Parathyroid adenoma (tissue), 2 donors: ENCODE results near the gene ZDHHC24.
A peak's percentile ranks its signal among the peaks of the same experiment; 100 is the strongest.

Experiments
- H2AFZ ChIP-seq: fragments of 300-600 bp; sonication (generic); one replicate; pipeline ENCODE4 v1.7.0; 2017; ENCODE audit warnings: antibody characterized with exemption, mild to moderate bottlenecking
- H3K27ac ChIP-seq: fragments of 300-600 bp; sonication (generic); one replicate; pipeline ENCODE4 v1.7.0; 2017
- H3K27me3 ChIP-seq: fragments of 300-600 bp; sonication (generic); one replicate; pipeline ENCODE4 v1.7.0; 2017; ENCODE audit warnings: low read length; ENCODE audit not compliant: control insufficient read depth, insufficient read depth
- H3K36me3 ChIP-seq: fragments of 300-600 bp; sonication (generic); one replicate; pipeline ENCODE4 v1.7.0; 2017; ENCODE audit warnings: low read length; ENCODE audit not compliant: control insufficient read depth, insufficient read depth
- H3K4me1 ChIP-seq: fragments of 300-600 bp; sonication (generic); one replicate; pipeline ENCODE4 v1.7.0; 2017; ENCODE audit warnings: control low read depth
- H3K4me2 ChIP-seq: fragments of 300-600 bp; sonication (generic); one replicate; pipeline ENCODE4 v1.7.0; 2017; ENCODE audit warnings: low read length
- H3K4me3 ChIP-seq: fragments of 300-600 bp; sonication (generic); one replicate; pipeline ENCODE4 v1.7.0; 2017; ENCODE audit warnings: low read depth, low read length
- H3K79me2 ChIP-seq: fragments of 300-600 bp; sonication (generic); one replicate; pipeline ENCODE4 v1.7.0; 2017; ENCODE audit warnings: control low read depth
- H3K9ac ChIP-seq: fragments of 300-600 bp; sonication (generic); one replicate; pipeline ENCODE4 v1.7.0; 2017; ENCODE audit warnings: mild to moderate bottlenecking
- H3K9me3 ChIP-seq: fragments of 300-600 bp; sonication (generic); one replicate; pipeline ENCODE4 v1.7.0; 2017; ENCODE audit warnings: low read length; ENCODE audit not compliant: control insufficient read depth
- TF ChIP-seq, protein P1 (sequence below): fragments of 300-600 bp; sonication (generic); IDR thresholded peaks from one replicate; pipeline ENCODE4 v1.7.0; 2017; ENCODE audit warnings: antibody characterized with exemption, mild to moderate bottlenecking
- donor health status: primary hyperparathyroidism.

ZDHHC24 gene

DNA sequence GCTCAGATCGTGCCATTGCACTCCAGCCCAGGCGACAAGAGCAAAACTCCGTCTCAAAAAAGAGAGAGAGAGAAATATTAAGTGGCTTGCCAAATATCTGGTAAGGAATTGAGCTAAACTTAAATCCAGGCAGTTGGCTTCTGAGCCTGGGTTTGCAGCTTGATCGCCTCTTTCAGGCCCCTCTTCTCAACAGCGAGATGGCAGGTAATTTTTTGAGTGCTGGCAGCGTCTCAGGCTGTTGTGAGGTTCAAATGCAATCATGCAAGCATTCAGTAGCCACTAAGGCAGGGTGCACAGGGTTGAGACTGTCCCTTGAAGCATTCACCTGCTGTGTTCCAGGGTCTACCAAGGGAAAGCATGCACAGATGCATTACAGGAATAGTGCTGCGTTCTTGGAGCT lies 23.2 kb upstream of the ZDHHC24 start:
- H2AFZ ChIP-seq, result no peak overlapping the region
- no peaks in the 10 kb centered on the region for H3K27me3 ChIP-seq
- H3K27ac ChIP-seq, result no peak overlapping the region
- no peak overlapping the region for H3K4me3 ChIP-seq
- H3K4me2 ChIP-seq, result no peak overlapping the region
- no peaks in the 10 kb centered on the region for H3K36me3 ChIP-seq
- H3K79me2 ChIP-seq, result no peaks in the 10 kb centered on the region
- H3K9ac ChIP-seq, result no peak overlapping the region
- H3K4me1 ChIP-seq, result no peaks in the 10 kb centered on the region
- H3K9me3 ChIP-seq, result no peaks in the 10 kb centered on the region
- TF ChIP-seq, protein P1, sequence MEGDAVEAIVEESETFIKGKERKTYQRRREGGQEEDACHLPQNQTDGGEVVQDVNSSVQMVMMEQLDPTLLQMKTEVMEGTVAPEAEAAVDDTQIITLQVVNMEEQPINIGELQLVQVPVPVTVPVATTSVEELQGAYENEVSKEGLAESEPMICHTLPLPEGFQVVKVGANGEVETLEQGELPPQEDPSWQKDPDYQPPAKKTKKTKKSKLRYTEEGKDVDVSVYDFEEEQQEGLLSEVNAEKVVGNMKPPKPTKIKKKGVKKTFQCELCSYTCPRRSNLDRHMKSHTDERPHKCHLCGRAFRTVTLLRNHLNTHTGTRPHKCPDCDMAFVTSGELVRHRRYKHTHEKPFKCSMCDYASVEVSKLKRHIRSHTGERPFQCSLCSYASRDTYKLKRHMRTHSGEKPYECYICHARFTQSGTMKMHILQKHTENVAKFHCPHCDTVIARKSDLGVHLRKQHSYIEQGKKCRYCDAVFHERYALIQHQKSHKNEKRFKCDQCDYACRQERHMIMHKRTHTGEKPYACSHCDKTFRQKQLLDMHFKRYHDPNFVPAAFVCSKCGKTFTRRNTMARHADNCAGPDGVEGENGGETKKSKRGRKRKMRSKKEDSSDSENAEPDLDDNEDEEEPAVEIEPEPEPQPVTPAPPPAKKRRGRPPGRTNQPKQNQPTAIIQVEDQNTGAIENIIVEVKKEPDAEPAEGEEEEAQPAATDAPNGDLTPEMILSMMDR, result no peak

DNA sequence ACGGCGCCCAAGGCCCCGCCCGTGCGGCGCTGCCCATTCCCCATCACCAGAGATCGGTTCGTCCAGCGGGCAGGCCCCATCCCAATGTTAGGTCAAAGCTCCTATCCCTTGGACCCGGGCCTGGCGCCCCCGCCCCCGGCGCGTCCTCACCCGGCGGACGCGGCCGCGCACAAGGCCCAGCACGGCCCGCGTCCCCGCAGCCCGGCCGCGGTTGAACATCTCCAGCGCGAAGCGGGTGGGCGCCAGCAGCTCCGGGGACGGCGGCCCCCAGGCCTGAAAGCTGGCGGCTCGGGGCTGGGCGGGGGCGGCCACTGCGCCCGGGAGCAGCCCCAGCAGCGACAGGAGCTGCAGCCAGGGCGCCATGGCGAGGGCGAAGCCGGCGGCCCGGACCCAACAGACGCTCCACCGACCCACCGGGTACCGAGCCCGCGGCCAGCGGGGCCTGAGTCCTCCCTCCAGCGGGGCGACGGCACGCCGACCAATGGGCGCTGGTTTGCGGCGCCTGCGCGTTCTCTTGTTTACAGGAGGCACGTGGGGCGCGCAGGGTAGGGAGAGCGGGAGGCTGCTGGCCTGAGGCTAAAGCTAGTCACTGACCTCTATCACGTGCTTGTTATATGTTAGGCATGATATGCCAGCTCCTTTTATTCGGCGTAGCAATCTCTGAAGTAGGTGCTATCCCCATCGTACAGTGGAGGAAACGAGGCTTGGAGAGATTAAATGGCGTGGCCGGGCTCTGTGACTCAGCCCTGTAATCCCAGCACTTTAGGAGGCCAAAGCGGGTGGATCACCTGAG lies 22.5 kb upstream of the ZDHHC24 start, which contains the start of gene CTSF:
Gene CTSF, minus strand, starts transcription at position 483 of the 793 bp plus-strand sequence. Its CDS starts 120 bp downstream, at position 363.
- Histone ChIP-seq H3K4me3 (peak within 1 kb of the TSS; percentile 53), H3K27ac (no peak within 1 kb of the TSS), H3K4me1 (no peaks in the 10 kb centered on the region), H3K9ac (no peak within 1 kb of the TSS), H3K9me3 (no peaks in the 10 kb centered on the region), H3K36me3 (no peaks in the 10 kb centered on the region), H3K27me3 (no peaks in the 10 kb centered on the region), H3K79me2 (no peaks in the 10 kb centered on the region), H3K4me2 (peak within 1 kb of the TSS; percentile 66), H2AFZ (peak within 1 kb of the TSS; percentile 94)
- TF ChIP-seq, protein P1, result no peak

DNA sequence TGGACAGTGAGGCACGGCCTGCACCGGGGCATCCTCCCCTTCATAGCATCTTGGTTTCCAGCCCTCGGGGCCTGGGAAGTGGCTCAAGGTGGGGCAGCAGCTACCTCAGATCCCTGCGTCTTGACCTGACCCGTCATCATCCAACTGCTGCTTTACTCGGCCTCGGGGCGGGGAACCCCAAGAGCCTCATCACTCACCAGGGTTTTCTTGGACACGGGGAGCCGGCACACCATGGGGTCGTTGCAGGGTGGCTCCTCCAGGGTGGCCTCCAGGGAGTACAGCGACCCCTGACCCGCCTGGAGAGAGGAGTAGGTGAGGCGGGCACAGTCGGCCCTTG lies 21.9 kb upstream of the ZDHHC24 start:
- Histone ChIP-seq H3K36me3 (no peaks in the 10 kb centered on the region), H3K9me3 (no peaks in the 10 kb centered on the region), H3K27me3 (no peaks in the 10 kb centered on the region), H3K79me2 (no peaks in the 10 kb centered on the region), H3K4me3 (no peak overlapping the region), H3K9ac (no peak overlapping the region), H3K4me1 (no peaks in the 10 kb centered on the region), H3K4me2 (peak overlapping the region; percentile 66), H3K27ac (no peak overlapping the region), H2AFZ (no peak overlapping the region)
- TF ChIP-seq, protein P1, result no peak

GRCh38 chr11:66566221-66566620 lies 20.4 kb upstream of the ZDHHC24 start:
- H3K4me3 ChIP-seq, result no peak overlapping the region
- H3K4me2 ChIP-seq, result no peak overlapping the region
- no peaks in the 10 kb centered on the region for H3K27me3 ChIP-seq
- H3K36me3 ChIP-seq, result no peaks in the 10 kb centered on the region
- no peak overlapping the region for H3K9ac ChIP-seq
- no peaks in the 10 kb centered on the region for H3K79me2 ChIP-seq
- H2AFZ ChIP-seq, result no peak overlapping the region
- H3K27ac ChIP-seq, result no peak overlapping the region
- H3K4me1 ChIP-seq, result no peaks in the 10 kb centered on the region
- TF ChIP-seq, protein P1, result no peak
- H3K9me3 ChIP-seq, result no peaks in the 10 kb centered on the region

GRCh38 chr11:66564984-66565383 lies 19.1 kb upstream of the ZDHHC24 start:
- no peak overlapping the region for H3K9ac ChIP-seq
- no peak overlapping the region for H3K27ac ChIP-seq
- no peaks in the 10 kb centered on the region for H3K79me2 ChIP-seq
- H3K36me3 ChIP-seq, result no peaks in the 10 kb centered on the region
- H3K4me3 ChIP-seq, result no peak overlapping the region
- H3K4me2 ChIP-seq, result no peak overlapping the region
- no peaks in the 10 kb centered on the region for H3K27me3 ChIP-seq
- no peaks in the 10 kb centered on the region for H3K4me1 ChIP-seq
- TF ChIP-seq, protein P1, result no peak
- no peak overlapping the region for H2AFZ ChIP-seq
- H3K9me3 ChIP-seq, result no peaks in the 10 kb centered on the region
